ENCODE data around the gene MISFA.

DNA sequence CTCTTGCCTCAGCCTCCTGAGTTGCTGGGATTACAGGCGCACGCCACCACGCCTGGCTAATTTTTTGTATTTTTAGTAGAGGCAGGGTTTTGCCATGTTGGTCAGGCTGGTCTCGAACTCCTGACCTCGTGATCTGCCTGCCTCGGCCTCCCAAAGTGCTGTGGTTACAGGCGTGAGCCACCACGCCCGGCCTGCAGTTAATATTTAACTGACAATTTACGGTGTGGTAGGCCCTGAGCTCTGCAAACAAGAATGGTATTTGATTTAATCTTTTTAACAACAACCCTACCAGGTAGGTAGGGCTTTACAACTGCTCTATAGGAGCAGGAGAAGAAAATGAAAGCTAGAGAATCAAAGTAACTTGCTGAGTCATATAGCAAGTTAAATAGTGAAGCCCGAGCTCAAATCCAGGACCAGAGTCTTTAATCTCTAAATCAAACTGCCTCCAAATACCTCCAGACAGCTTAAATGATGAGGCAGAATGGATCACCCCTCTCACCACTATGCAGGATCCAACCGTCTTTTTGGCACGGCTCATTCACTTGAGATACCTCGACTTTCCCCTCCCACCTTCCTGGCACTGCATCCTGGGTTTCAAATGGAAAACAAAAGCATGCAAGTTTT is 20.5 kb upstream of the MISFA start:
- no peak for TF ChIP-seq POLR2AphosphoS5 (IDR thresholded peaks at IDR 0.05; ENCODE audit: borderline replicate concordance, low read depth, low read length)
- no peak for TF ChIP-seq EZH2 (IDR thresholded peaks at IDR 0.05)
- TF ChIP-seq FOXP2 (optimal IDR thresholded peaks at IDR 0.05; ENCODE audit: control extremely low read depth, extremely low read length, insufficient read depth) = no peak
